ENCODE results near the gene NAA10. TPM values are rescaled to one million over a fixed set of nuclear protein-coding genes. Genes with fewer than 3 reads are reported as not detected.

The NAA10 gene
- total RNA-seq, 1 experiment from 2014 or later = 136 TPM

GRCh38 chrX:153930011-153930910 lies 4.6 kb downstream of the NAA10 start:
- DNase-seq (ENCODE audit: extremely low read depth, low read depth) = no peak

- DNase-seq (ENCODE audit: extremely low read depth, low read depth) = no peak
Observed at GRCh38 chrX:153929576-153929975, 5.3 kb downstream of the NAA10 start.

DNA sequence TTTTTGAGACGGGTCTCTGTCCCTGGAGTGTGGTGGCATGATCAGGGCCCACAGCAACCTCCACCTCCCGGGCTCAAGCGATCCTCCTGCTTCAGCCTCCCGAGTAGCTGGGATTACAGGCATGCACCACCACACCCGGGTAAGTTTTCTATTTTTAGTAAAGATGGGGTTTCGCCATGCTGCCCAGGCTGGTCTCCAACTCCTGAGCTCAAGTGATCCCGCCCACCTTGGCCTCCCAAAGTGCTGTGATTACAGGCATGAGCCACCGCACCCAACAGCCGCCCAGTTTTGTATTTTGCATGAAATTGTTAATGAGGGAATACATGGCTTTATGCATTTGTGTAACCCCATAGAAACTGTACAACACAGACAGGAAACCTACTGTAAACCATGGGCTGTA lies 6.0 kb downstream of the NAA10 start:
- no peak for DNase-seq (ENCODE audit: extremely low read depth, low read depth)

DNA sequence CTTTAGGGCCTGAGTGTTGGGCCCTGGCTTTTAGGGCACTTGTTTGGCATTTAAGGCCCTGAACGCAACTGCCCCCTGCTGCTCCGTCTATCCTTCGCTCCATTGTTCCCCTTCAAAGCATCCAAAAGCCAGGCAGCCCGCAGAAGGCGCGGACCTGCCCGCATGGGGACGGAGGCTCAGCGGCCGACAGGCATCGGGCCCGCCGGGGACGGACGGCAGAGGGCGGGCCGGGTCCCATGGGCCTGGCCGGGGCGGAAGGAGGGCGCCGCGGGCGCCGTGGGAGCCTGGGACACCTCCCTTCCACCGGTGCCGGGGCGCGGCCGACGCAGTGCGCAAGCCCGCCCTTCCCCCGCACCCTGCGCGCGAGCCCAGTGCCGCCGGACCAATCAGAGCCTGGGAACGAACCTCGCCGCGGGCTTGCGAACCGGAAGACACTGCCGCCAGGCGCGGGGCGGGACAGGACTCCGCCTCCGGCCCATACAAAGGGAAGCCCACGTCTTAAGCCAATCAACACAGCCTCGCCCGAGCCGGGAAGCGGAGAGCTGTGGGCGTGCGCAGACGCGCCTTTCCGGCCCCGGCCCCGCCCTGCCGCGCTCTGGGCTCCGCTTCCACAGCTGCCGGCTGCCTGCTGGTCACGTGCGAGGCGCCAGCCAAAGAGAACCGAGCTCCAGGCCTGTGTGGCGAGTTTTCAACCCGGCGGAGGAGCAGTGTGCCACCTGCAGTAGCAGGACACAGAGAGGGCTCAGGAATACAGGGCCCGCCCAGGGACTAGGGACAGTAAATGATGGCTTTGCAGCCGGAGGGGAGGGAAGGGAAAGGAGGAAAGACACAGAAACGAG lies 6.7 kb downstream of the NAA10 start:
- DNase-seq (ENCODE audit: extremely low read depth, low read depth) = peak; percentile 97

- no peak for DNase-seq (ENCODE audit: extremely low read depth, low read depth)
Observed at GRCh38 chrX:153927672-153927921, 7.2 kb downstream of the NAA10 start.

- peak; percentile 23 for DNase-seq (ENCODE audit: extremely low read depth, low read depth)
Observed at GRCh38 chrX:153926858-153927671, 7.8 kb downstream of the NAA10 start.

DNA sequence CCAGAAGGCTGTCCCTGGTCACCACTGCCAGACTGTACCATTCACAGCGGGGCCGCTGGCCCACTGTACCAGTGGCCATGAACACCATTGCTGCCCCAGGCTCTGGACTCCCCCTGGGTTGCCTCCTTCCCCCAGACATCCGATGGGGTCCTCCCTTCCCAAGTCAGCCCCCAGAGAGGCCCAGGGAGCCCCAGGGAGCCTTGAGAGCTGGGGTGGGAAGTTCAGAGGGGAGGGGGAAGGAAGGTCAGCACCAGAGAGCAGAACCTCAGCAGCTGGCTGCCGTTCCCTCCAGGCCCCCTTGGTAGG lies 8.3 kb downstream of the NAA10 start:
- DNase-seq (ENCODE audit: extremely low read depth, low read depth) = no peak

GRCh38 chrX:153925739-153926551 lies 8.9 kb downstream of the NAA10 start, which contains the start of gene ARHGAP4:
Gene ARHGAP4 (minus strand): TSS chrX:153926264. CDS start chrX:153926202, 62 bp downstream.
- peak; percentile 46 for DNase-seq (ENCODE audit: extremely low read depth, low read depth)

GRCh38 chrX:153925387-153925738 lies 9.5 kb downstream of the NAA10 start:
- DNase-seq (ENCODE audit: extremely low read depth, low read depth) = no peak

GRCh38 chrX:153924149-153924861 lies 10.5 kb downstream of the NAA10 start:
- peak; percentile 77 for DNase-seq (ENCODE audit: extremely low read depth, low read depth)

GRCh38 chrX:153922932-153923857 lies 11.6 kb downstream of the NAA10 start:
- DNase-seq (ENCODE audit: extremely low read depth, low read depth) = peak; percentile 48

- no peak for DNase-seq (ENCODE audit: extremely low read depth, low read depth)
Observed at GRCh38 chrX:153921511-153922446, 13.1 kb downstream of the NAA10 start.

DNA sequence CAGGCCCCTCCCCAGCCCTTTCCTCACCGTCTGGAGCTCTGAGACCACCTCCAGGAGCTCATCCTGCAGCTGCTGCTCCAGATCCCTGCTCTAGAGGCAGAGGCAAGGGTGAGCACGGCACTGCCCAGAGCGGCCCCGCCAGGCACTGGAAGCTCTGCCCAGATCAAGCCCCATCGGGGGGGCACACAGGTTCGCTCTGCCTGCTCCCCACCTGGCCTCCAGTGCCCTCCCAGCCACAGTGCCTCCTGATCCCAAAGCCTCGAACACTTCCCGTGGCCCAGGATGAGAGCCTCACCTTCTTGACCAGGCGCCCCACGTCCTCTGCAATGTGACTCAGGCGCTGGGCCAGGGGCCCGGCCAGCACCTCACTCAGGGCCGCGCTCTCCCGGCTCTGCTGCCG lies 13.8 kb downstream of the NAA10 start:
- DNase-seq (ENCODE audit: extremely low read depth, low read depth) = no peak

- no peak for DNase-seq (ENCODE audit: extremely low read depth, low read depth)
Observed at GRCh38 chrX:153920546-153920945, 14.3 kb downstream of the NAA10 start.

DNA sequence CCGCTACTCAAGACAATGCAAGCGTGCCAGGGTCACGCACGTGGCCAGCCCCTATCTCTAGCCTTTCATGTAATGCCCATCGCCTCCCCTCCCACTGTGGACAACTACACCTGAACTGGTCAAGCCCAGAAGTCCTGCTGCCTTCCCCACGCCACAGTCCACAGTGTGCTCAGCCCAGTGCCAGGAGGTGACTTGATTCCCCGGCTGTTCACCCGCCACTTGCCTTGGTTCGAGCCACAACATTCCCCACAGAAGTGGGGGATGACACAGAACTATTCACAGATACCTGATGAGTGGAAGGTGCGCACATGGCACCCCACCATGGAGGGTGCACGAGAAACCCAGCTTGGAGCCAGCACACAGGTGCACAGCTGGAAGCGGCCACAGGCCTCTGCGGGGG lies 15.6 kb downstream of the NAA10 start:
- no peak for DNase-seq (ENCODE audit: extremely low read depth, low read depth)

GRCh38 chrX:153917869-153918268 lies 17.0 kb downstream of the NAA10 start:
- no peak for DNase-seq (ENCODE audit: extremely low read depth, low read depth)

DNA sequence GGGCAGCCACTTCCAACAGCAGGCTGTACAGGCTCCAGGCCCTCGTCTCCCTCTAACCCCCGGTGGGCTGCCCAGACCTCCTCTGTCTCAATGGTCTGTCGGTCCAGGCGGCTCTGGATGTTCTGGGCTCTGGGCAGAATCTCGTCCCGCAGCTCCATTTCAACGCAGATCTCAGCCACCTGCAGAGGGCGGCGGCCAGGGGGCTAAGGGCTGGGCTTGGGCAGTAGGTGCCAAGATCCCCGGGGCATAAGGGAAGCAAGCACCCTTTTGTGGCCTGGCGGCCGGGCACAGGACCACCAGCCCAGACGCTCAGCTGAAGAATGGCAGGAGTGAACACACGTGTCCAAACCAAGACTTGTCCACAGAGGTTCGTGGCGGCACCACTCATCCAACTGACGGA lies 21.1 kb downstream of the NAA10 start:
- DNase-seq (ENCODE audit: extremely low read depth, low read depth) = no peak

DNA sequence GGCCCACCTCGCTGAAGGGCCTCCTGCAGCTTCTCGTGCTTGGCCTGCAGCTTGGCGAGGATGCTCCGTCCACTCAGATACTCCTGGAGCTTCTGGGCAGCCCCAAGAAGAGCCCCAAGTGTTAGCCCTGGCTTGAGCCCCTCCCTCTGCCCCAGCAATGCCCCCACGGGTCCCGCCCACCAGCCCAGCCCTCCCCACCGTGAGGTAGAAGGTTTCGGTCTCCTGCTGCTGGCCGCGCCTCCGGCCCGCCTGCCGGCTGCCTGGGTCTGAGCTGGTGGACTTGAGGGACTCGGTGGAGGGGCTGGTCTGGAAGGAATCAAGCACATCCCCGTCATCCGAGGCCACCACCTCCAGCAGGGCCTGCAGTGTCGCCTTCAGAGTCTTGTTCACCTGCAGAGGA lies 21.6 kb downstream of the NAA10 start:
- DNase-seq (ENCODE audit: extremely low read depth, low read depth) = no peak
